Measurements from ENCODE around the gene FKBP11.

Gene FKBP11

DNA sequence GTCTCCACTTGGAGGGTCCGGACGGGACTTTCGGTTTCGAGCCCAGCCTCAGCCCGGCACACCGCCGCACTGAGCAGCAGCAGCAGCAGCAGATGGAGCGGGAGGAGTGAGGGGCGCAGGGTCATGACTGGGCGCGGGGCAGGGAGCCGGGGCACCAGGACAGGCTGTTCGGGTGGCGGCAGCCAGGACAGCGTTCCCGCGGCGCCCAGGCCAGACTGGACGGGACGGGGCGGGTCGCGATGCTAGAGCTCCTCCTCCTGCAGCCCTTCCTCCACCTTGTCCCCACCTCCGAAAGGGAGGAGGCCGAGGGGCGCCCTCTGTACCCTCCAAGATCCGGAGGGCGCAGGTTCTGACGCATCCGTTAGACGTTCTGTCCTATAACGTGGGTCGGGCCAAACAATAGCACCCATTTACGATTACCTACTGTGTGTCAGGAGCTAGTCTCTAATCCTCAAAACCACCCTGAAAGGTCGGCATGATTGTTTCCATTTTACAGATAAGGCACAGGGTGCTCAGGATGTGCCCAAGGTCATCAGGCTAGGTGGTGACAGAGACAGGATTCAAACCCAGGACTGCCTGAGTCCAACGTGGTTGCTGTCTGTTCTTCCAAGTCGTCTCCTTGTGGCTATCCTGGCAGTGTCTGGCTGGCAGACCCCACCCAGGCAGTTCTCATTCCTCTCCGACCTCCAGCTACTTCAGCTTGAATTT is at the start of gene FKBP11:
TSS of gene FKBP11 (minus strand) at position 189 of the 708 bp plus-strand sequence. CDS start at position 125, 64 bp downstream.
- DNase-seq, result no peak

DNA sequence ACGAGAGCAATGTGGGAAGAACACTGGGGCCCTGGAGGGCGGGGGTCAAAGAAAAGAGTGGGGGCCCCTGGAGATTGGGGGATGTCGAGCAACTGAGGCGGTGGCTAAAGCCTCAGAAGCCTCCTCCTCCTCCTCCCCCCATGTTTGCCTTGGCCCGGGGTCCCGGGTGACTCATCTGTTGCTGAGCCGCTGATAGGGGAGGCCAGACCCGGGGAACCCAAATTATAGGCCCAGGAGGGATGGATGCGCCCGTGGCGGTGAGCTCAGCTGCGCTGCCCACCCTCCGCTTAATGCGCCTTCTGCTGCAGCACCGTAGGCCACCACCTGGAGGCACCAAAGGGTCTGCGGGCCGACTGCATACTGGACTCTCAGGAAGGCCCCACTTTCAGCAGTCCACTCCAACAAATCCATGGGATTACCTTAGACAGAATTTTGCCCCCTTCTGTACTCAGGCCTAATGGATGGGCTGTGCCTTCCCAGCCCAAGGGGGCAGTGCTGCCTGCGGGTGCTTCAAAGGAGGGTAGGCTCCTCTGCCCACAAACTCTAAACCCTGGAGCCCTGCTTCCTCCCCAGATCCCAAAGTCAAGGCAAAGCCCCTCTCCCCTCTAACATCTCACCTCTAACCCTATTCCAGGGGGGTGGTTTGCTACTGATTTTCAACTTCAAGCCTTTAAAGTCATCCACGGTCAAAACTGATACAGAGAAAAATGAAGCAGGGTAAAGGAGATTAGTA is 48.8 kb upstream of the FKBP11 start:
- DNase-seq, result no peak

DNA sequence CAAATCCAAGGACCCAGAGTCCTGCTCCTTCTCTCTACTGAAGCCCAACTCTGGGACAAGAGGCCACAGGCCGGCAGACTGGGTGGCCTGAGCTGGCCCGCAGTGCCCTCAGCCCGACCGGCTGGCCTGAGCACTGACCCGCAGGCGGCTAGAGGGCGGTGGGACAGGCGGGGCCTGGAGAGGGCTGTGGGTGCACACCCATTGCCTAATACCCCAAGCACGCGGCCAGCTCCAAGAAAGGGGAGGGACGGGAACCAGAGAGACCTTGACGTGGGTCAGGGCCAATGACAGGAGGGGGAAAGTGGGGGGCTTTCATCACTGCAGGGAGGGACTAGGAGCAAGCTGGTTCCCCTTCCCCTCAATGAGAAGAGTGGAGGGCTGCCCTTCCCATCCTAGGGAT is 48.2 kb upstream of the FKBP11 start:
- no peak for DNase-seq

DNA sequence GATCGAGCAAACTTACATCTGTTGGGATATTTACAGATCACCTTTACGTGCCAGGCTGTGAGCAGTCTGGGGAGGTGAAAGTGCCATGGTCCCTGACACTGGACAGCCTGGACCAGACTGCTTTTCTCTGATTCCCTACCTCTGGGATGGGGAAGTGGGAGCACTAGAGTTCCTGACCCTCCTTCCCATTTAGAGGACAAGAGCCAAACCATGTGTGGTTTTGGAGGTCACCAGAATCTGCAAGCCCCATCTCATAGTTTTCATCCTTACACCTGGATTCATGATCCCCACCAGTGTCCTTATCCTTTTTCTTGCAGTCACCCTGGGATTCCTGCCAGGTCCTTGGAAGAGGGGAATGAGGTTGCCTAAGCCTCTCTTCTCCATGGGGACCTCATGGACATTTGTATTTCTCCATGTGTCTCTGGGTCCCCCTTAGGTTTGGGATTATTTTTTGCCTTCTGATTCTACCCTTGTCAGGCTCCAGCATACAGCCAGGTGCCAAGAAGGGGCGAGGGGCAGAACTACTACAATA is 47.7 kb upstream of the FKBP11 start:
- no peak for DNase-seq

DNA sequence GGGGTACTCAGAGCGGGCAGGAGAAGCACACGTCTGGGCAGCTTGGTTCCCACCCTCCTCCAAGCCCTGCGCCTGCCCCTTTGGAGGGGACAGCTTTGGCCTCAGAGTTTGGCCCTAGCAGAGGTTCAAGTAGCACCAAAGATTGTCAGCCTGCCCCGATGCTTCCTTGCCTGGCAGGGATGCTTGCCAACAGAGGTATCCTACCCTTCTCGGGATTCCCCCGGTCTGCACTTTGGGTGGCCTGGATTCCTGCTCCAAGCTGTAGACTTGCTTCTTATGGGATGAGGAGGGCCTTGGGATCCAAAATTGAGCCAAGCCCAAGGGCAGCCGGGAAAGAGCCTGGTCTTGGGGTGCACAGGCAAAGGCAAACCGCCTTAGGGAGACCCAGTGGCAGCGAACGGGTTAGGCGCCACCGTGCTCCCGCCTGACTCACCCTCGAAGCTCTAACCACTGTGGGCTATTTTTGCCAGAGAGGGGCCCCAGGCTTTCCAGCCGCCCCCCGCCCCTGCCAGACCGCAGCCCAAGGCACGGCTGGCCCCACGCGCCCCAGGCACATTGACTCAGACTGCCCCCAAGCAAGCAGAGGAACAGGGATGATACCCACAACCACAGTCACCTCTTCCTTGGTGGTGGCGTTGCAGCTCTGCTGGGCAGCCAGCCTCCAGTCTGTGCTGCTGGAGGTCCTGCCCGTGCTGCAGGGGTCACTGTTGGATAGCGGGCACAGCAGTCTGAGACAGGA is 47.1 kb upstream of the FKBP11 start:
- DNase-seq, result no peak

DNA sequence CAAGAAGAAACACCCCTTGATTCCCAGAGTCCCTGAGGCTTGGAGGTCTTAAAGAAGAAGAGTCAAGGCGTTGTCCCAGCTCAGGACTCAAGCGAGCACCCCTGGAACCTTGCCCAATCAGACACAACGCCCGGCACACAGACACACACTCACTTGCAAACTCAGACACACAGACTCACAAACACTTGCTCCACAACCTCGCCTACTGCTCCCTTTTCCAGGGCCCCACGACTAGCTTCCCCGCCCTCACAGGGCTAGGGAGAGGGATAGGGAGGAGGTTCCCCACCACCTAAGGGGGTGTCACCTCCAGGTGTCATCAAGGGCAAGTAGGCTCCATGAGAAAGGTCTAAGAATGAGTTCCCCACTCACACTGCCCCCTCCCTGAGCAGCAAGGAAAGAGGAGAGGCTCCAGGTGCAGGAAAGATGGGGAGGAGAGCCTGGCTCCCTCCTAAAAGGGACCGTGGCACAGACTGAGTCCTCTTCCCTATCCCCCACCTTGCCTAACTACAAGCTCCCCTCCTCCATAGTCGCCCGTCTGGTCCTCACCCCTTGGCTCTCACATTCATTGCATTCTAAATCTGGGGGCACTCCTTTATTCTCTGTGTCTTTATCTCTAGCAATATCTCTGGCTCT is 45.5 kb upstream of the FKBP11 start:
- no peak for DNase-seq

DNA sequence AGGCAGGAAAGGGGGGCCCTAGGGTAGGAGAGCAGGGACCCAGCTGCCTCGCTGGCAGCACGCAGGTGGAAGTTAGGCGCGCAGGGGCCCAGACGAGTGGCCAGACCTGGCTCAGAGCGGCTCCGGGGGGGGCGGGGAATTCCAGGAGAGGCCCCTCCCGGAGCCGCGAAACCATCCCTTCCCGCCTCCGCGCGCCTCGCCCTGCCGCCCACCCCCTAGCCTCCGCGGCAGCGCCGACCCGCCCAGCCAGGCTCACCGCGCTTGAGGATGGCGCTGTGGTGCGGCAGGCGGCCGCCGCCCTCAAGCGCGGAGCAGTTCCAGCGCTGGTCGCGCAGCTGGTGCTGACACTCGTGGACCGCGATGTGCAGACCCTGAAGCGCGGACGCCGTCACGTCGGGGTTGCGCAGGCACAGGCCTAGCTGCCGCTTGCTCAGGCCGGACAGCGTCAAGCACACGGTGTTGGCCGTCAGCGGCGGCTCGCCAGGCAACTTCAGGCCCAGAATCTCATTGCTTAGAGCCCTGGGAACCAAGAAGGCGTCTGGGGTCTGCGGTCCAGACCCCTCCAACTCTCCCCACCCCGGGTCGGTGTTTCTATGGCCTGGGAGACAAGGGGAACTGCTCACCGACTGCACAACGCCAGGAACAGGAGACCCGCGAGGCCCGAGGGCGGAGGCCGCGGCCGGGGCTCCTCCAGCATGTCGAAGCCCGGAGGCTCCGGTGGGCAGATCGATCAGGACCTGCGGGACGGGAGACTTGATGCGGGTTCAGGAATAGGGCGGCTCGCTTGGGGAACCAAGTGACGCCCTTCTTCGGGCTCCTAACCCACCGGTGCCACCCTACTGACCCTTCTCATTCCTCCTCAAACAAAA is 44.8 kb upstream of the FKBP11 start:
- no peak for DNase-seq

DNA sequence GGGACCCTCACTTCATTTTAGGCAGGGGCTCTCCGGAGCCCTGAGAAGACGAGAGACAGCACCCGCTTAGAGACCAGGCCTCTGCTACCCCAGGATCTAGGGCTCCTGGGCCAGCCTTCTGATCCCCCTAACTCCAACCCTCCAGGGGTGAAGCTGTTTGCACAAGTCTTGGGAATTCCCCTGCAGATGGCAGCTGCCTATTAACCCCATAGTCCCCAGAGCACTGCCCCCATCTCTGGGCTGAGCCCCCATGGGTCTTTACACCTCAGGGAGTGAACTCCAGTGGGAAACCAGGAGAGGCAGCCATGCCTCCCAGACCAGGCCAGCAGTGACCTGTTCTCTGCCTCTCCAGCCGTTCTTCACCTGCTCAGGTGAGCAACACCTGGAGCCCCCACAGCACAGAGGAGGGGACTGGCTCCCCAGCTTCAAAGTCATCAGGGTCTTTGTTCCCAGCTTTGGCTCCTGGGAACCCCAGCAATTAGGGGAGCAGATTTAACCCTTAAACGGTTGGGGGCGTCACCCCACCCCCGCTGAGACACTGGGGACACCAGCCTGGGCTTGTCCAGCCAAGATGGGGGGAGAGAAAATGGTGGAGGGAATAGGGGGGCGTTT is 44.0 kb upstream of the FKBP11 start:
- DNase-seq, result no peak

DNA sequence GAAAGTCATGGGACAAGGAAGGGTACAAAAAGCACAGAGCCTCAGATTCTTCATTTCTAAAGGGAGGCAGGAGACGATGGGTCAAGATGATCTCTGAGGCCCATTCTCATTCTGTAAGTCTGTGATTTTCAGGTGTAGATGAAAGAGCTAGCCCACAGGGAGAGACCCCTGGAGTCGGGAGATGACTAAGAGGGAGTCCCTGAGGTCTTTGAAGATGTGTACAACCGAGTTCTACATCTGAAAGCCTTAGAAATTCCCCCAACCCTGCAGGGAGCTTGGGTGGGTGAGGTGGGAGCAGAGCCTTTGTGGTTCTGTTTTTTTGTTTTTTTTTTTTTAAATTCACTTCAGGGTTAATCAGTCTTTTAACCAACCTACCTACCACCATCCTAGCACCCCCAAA is 43.2 kb upstream of the FKBP11 start:
- no peak for DNase-seq

DNA sequence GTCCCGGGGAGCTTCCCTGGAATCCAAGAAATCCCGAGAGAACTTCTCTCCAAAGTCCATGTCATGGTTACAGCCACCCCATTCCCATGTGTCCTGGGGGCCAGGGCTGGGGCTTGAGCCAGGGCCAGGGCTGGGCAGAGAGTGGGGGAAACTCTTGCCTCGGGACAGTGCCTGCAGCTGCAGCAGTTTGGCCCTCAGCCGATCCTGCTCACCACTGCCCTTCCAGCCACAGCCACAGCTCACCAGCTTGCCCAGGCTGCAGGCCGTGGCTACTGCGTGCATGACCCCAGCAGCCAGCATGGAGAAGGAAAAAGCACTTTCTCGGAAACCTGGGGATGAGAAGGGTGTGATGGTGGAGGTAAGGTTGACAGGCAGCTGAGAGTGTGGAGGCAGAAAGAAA is 42.7 kb upstream of the FKBP11 start:
- no peak for DNase-seq

DNA sequence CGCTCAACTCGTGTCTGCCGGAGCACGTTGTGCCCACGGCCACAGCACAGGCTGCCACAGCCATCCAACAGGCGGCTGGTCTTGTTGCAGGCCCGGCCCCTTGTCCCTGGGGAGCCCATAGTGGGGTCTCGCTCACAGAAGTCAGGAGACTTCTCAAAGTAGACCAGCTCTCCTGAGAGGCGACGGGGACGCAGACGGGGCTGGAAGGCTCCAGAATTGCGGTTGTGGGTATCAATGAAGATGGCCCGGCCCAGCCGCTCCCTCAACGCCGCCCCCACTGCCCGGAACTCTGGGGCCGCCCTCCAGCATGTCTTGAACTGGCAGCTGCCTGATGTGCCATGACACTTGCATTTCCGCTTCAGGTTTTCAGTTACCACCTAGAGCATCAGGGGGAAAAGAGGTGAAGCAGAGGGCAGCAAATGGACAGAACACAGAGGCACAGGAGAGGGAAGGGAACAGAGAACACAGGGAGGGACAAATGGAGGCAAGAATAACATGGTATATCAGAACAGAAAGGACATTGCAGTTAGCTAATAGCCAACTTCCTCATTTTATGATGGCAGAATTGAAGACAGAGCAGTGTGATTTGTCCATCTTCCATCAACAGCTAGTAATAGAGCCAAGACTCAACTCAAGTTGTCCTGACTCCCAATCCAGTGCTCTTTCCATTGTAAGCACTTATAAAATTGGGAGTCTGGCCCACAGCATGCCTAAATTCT is 41.0 kb upstream of the FKBP11 start:
- DNase-seq, result no peak

DNA sequence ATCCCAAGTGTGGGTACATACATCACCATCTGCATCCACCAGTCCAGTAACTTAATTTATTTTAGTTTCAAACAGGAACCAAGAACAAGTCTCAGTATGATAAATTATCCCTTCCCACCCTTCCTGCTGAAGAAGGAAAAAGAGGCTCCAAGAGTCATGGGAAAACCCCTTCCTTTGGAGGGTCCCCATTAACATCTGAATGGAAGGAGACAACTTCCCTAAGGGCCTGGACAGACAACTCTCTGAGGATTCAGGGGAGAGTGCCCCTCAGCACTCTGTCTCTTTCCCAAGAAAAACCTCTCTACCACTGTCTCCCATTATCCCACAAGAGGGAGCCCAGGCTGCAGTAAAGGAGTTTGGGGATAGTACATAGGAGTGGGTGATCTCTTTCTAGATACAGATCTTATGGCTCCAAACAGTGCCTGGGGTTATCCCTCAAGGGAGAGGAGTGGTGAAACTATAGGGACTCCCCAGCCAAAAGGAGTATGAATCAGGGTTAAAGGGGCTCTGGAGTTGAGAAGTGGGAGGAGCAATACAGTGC is 40.1 kb upstream of the FKBP11 start:
- DNase-seq, result no peak

DNA sequence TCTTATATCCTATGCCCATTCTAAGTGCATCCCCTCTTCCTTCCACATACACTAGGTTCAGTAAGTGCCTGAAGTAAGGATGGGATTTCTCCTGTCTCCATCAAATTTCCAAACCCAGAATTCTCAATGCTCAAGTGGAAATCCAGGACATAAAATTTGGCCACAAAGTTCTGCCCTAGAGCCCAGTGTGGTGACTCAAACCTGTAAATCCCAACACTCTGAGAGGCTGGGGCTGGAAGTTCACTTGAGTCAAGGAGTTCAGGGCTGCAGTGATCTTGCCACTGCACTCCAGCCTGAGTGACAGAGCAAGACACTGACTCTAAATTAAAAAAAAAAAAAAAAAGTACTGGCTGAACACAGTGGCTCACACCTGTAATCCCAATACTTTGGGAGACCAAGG is 36.5 kb upstream of the FKBP11 start:
- no peak for DNase-seq

DNA sequence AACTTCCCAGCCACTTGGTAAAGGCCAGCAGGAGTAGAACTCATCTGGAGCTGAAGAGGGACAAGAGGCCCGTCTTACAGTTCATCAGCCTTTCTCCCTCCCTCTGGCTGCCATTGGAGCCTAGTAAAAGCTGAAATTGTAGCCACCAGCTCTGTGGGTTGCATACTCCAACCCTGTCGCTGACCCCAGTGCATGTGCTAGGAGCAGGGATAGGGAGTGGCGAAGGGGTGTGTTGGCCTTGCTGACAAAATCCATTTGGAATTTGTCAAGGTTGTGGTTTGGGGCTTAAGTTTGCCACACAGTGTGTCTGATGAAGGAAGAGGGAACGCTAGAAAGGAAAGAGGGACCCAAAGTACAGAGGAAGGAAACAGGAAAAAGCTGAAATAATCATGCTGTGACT is 36.0 kb upstream of the FKBP11 start:
- DNase-seq, result no peak

DNA sequence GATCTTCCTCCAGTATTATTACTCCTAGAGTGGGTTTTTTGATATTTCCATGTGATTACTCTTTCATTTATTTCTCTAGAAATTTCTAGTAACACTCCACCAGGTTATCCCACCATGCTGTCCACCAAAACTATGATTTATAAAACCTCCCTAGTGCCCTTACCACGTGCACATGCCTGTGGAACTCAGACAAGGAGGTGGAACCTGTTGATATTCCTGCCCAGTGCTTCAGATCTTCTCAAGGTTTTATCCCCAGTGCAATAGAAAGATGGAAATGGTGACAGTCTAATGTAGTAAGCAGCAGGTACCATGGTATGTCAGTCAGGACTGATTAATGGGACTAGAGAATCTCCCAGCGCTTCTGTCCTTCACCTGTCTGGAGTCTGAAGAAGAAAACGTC is 35.5 kb upstream of the FKBP11 start:
- DNase-seq, result no peak

DNA sequence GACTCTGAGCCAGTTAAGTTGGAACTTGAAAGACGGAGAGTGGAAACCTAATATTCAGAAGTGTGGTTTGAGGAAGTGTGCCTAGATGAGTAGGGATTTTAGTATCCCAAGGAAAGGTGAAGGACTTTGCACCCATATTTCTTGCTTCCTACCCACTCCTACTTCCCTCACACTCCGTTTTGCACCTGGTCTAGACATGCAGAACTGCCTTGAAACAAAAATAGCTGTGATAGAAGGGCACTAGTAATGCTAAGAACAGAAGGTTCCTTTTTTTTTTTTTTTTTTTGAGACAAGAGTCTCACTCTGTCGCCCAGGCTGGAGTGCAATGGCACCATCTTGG is 32.7 kb upstream of the FKBP11 start:
- no peak for DNase-seq

DNA sequence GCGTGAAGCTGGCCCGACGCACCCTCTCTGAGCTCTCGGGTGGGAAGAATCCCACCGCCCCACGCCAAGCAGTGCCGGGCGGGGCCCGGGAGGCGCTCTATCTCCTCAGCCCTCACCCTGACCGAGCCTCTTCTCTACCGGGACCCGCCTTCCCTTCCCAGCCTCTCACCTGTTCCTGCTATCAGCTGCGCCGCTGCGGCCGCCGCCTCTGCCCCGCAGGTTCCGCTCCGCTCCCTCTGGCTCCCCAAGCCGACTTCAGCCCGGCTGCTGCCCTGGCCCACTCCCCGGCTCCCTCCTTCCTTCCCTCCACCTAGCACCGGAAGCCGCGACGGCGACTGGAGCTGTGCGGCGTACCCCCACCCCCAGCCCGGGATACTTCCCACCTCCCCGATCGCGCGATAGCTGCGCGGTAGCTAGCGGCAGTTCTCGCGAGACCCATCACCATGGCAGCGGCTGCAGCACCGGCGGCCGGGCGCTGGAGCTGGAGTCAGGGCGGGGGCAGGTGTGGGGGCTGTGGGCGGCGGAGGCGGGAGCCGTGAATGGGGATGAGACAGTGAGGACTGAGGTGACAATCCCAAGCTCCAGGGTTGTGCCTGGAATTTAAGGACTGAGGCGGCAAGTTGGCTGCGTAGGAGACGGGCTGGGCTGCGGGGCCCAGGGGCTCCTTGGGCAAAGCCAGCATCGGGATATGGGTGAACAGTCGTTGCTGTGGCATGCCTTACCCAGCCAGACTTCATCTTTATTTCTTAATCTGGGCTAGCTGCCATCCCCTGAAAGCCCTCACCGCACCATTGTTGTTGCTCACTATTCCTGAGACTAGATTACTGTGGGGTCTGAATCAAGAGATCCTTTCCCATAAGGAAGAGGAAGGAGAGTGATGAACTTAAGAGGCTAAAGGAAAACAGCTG is 32.1 kb upstream of the FKBP11 start, which contains the start of gene ARF3:
TSS of gene ARF3 (minus strand) at position 347 of the 908 bp plus-strand sequence. CDS start 16,392 bp downstream, outside the sequence.
- DNase-seq, result peak; percentile 96

DNA sequence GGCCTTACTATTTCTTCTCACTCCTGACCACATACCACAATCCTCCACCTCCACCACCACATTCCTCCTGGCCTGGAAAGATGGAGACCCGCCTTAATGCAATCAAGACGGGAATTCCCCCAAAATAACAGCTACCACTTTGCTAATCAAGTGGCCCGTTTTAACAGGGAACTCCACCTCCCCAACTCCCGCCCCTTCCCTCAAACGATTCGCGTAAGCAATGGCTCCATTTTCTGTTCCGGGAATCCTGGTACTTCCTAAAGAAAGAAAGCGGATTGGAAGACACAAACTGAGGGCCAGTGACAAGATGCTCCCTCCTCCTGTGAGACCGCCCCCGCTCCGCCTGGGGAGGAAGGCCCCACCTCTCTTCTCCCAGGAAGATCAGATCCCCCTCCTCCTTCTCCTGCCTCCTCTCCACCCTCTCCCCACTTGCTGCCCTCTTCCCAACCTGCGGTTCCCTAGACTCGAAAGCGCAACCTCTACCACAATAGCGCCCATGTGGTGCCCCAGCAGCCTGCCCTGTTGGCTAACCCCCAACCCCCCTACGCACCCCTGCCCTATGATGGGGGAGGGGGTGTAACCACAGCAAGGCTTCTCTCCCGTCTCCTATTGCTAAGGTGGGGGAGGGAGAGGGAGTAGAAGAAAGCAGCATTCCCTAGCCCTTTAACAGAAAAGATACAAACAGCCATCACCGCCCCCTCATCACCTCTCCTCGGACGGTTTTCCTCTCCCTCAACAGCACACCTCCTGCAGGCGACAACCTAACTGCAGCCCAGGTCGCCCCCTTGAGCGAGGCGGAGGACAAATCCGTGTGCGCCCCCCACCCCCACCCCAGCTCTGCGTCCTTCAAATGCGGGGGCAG is 31.2 kb upstream of the FKBP11 start:
- DNase-seq, result peak; percentile 40 to 73
